Erythroblast (primary cell): Measurements from ENCODE around the gene CD84.
"Not testable (repeated sequence)": the region's sequence is repeated elsewhere in the genome, so short reads cannot be mapped to it uniquely, and the experiment has no call there.

ENCODE experiments used
- DNase-seq, 2 experiments: peaks; one replicate each; lab custom pipeline; 2025; lab: John Stamatoyannopoulos, UW
- GATA1 ChIP-seq: IDR thresholded peaks from 2 replicates; pipeline ENCODE4 v1.6.1; 2011; ENCODE audit warnings: low read depth, mild to moderate bottlenecking, control low read depth, low read length, moderate library complexity
- POLR2A ChIP-seq: IDR thresholded peaks from 2 replicates; pipeline ENCODE4 v1.6.1; 2011; ENCODE audit warnings: mild to moderate bottlenecking, low read length

Gene CD84

GRCh38 chr1:160569806-160570205 lies 9.5 kb downstream of the CD84 start:
- TF ChIP-seq GATA1 (no peak), POLR2A (no peak)
- no peak for DNase-seq

- peak; percentile 32 to 37 for DNase-seq
- TF ChIP-seq POLR2A (no peak), GATA1 (no peak)
Measured at GRCh38 chr1:160567858-160568682, 11.2 kb downstream of the CD84 start.

DNA sequence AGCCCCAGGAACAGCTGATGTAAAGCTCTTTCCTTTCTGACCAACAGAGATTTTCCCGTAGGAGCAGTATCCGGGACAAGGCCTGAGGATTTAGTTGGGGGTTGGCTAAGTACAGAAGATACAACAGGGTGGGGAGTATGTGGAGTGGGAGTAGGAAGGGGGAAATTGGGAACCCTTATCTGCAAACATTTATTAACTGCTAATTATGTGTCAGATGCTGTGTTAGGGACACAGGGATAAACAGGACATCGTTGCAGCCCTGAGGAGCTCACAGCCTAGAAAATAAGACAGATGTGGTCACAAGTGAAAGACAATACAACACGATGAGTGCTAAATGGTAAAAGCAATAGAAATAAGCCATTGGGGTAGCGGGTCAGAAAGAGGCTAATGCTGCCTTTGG lies 12.0 kb downstream of the CD84 start:
- DNase-seq: no peak

DNA sequence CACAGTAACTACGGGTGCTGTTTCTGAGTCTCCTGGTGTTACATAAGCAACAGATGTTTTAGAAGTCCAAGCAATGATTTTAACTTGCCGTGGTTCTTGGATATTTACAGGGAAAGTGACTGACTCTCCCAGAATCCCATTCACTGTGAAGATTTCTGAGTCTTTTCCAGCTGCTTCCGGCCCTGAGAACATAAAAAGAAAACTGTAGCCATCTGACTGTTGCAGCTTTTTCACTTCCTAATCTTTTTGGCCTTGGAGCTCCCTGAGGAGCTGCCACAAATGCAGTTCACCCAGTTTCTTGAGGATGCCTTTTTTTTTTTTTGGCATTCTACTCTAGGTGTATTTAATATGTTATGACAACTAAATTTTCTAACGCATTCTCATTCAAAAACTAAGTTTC lies 13.7 kb downstream of the CD84 start:
- no peak for DNase-seq
- TF ChIP-seq GATA1: no peak
- TF ChIP-seq POLR2A: no peak

More for the DNA sequence above, 12.0 kb downstream of the CD84 start:
- no peak for TF ChIP-seq GATA1
- no peak for TF ChIP-seq POLR2A

- DNase-seq: not testable (repeated sequence)
Measured at GRCh38 chr1:160563230-160563629, 16.1 kb downstream of the CD84 start.

DNA sequence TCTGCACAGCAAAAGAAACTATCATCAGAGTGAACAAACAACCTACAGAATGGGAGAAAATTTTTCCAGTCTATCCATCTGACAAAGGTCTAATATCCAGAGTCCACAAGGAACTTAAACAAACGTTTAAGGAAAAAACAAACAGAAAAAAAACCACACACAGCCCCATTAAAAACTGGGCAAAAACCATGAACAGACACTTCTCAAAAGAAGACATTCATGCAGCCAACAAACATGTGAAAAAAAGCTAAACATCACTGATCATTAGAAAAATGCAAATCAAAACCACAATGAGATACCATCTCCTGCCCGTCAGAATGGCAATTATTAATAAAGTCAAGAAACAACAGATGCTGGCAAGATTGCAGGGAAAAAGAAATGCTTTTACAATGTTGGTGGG lies 16.6 kb downstream of the CD84 start:
- not testable (repeated sequence) for DNase-seq

GRCh38 chr1:160560806-160561205 lies 18.5 kb downstream of the CD84 start:
- TF ChIP-seq GATA1 (no peak), POLR2A (no peak)
- DNase-seq: no peak

DNA sequence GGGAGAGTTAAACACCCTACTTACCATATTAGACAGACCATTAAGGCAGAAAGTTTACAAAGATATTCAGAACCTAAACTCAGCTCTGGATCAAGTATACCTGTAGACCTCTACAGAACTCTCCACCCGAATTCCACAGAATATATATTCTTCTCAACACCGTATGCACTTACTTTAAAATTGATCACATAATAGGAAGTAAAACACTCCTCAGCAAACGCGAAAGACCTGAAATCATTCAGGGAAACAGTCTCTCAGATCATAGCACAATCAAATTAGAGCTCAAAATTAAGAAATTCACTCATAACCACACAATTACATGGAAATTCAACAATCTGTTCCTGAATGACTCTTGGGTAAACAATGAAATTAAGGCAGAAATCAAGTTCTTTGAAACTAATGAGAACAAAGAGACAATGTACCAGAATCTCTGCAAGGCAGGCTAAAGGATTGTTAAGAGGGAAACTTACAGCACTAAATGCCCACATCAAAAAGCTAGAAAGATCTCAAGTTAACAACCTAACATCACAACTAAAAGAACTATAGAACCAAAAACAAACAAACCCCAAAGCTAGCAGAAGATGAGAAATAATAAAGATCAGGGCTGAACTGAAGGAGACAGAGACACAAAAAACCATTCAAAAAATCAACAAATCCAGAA lies 19.1 kb downstream of the CD84 start:
- TF ChIP-seq GATA1 (no peak), POLR2A (no peak)
- no peak for DNase-seq

DNA sequence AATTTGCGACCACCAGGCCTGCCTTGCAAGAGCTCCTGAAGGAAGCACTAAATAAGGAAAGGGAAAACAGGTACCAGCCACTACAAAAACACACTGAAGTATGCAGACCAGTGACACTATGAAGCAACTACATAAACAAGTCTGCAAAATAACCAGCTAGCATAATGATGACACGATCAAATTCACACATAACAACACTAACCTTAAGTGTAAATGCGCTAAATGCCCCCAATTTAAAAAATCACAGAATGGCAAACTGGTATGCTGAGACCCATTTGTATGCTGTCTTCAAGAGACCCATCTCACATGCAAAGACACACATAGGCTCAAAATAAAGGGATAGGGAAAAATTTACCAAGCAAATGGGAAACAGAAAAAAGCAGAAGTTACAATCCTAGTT lies 19.9 kb downstream of the CD84 start:
- not testable (repeated sequence) for DNase-seq

- DNase-seq: peak; percentile 15 to 53
- TF ChIP-seq POLR2A: no peak
- TF ChIP-seq GATA1: no peak
Measured at GRCh38 chr1:160558660-160559380, 20.5 kb downstream of the CD84 start.

DNA sequence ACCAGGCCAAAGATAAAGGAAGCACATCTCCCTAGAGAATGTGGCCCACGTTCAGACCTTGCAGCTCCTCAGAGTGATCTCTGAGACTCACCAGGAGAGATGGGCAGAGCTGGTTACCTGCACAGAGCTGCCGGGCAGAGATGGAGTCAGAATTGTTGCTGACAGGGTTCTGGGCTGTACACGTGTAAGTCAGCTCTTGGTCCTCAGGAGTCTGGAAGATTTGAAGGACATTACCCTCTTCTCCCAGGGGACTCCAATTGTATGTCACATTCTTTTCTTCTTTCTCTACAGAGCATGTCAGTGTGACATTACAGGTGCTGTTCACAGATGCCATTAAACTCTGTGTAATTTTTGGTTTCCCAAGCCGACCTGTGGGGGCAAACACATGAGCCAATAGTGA lies 25.5 kb downstream of the CD84 start:
- no peak for DNase-seq
- no peak for TF ChIP-seq POLR2A
- no peak for TF ChIP-seq GATA1

DNA sequence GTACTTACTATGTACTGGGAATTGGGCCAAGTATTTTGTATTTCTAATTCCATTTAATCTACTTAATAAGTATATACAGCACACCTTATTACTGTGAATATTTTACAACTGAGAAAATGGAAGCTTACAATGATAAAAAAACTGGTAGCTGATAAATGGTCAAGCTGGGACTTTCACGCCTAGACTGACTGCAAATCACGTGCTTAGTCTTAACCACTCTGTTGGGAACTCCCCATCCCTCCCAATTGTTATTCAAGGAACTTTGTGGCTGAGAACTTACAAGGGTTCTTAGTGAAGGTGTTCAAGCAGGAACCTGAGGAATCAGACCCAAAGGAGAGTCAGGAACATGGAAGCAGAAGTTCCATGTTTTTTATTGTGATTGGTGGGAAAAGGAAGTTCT lies 26.9 kb downstream of the CD84 start:
- DNase-seq: no peak
- TF ChIP-seq POLR2A (no peak), GATA1 (no peak)

GRCh38 chr1:160550572-160551034 lies 28.7 kb downstream of the CD84 start:
- DNase-seq: peak; percentile 40 to 66
- no peak for TF ChIP-seq POLR2A
- no peak for TF ChIP-seq GATA1

DNA sequence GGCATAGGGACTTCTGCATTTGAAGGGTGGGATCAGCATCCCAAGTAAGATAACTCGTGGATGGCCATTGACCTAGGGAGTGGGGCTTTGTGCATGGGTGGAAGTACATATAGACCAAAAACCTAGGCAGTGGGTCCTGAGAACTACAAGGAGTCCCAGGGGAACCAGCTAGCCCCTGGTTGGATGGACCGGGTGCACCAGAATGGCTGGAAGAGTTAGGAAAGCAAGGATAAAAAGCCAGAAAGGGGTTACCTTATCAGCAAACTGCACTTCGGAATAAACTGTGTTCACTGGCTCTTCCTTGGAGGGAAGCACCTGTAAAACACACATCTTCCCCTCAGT lies 29.7 kb downstream of the CD84 start:
- DNase-seq: no peak
- TF ChIP-seq POLR2A (no peak), GATA1 (no peak)
